Lower lobe of right lung (tissue), 2 donors: ENCODE measurements around the gene SBF2. TPM values are rescaled to one million over a fixed set of nuclear protein-coding genes. Genes with fewer than 3 reads are reported as not detected.
"Not testable (repeated sequence)": the region's sequence is repeated elsewhere in the genome, so short reads cannot be mapped to it uniquely, and the experiment has no call there.

Experiments used
- ATAC-seq, 2 donors: fragments of 200-7000 bp; cut with Tn5 transposase; one replicate each; pipeline ENCODE4 v1.9.1; 2020 to 2022; ENCODE audit warnings: mild to moderate bottlenecking in 2 of 2, moderate library complexity in 2 of 2
- DNase-seq: peaks from one replicate; pipeline ENCODE4 v3.0.0-alpha.2; 2020
- H3K27ac ChIP-seq: fragments of 200-600 bp; one replicate; pipeline ENCODE4 v1.8.0; 2022
- H3K27me3 ChIP-seq: fragments of 200-600 bp; one replicate; pipeline ENCODE4 v1.8.0; 2022; ENCODE audit warnings: low read depth
- H3K36me3 ChIP-seq: fragments of 200-600 bp; one replicate; pipeline ENCODE4 v1.8.0; 2022; ENCODE audit warnings: mild to moderate bottlenecking
- H3K4me1 ChIP-seq: fragments of 200-600 bp; one replicate; pipeline ENCODE4 v1.8.0; 2022
- H3K4me3 ChIP-seq: fragments of 200-600 bp; one replicate; pipeline ENCODE4 v1.8.0; 2022; ENCODE audit warnings: mild to moderate bottlenecking
- H3K9me3 ChIP-seq: fragments of 200-600 bp; one replicate; pipeline ENCODE4 v1.8.0; 2022
- intact Hi-C: fragments of 100-400 bp; cut with DNase I; formaldehyde crosslinking; loops from one replicate; pipeline ENCODE4 v1.11.0; 2022
- total RNA-seq: library from RNA; stranded (reverse); fragmentation: NEBNext Ultra II Directional; extraction: Animal tissue kit (Norgen Biotek cat#: 25700); gene quantifications from one replicate; pipeline ENCODE4 v1.2.1, GENCODE V29; 2021
- TF ChIP-seq, protein P1 (sequence below): fragments of 200-600 bp; IDR thresholded peaks from one replicate; pipeline ENCODE4 v1.8.0; 2022; ENCODE audit warnings: antibody characterized with exemption, mild to moderate bottlenecking
- donor health status: DM: no; HTN: yes; CAD: no; lungs with severe emphysema.

SBF2 gene
- total RNA-seq, 1 donor from 2014 or later, result 41.3 TPM

- TF ChIP-seq, protein P1, sequence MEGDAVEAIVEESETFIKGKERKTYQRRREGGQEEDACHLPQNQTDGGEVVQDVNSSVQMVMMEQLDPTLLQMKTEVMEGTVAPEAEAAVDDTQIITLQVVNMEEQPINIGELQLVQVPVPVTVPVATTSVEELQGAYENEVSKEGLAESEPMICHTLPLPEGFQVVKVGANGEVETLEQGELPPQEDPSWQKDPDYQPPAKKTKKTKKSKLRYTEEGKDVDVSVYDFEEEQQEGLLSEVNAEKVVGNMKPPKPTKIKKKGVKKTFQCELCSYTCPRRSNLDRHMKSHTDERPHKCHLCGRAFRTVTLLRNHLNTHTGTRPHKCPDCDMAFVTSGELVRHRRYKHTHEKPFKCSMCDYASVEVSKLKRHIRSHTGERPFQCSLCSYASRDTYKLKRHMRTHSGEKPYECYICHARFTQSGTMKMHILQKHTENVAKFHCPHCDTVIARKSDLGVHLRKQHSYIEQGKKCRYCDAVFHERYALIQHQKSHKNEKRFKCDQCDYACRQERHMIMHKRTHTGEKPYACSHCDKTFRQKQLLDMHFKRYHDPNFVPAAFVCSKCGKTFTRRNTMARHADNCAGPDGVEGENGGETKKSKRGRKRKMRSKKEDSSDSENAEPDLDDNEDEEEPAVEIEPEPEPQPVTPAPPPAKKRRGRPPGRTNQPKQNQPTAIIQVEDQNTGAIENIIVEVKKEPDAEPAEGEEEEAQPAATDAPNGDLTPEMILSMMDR, result no peak
- intact Hi-C loops, result no loop called here
- DNase-seq, result no peak
These were observed 196.4 kb downstream of the SBF2 start for GRCh38 chr11:10097615-10098014.

GRCh38 chr11:10096987-10097386 lies 197.0 kb downstream of the SBF2 start:
- H3K27ac ChIP-seq, result no peak overlapping the region
- intact Hi-C loops, result no loop called here
- H3K9me3 ChIP-seq, result peaks cover 20% of the 10 kb centered on the region
- no peaks in the 10 kb centered on the region for H3K36me3 ChIP-seq
- TF ChIP-seq, protein P1, result no peak
- no peak overlapping the region for H3K4me3 ChIP-seq
- H3K4me1 ChIP-seq, result no peaks in the 10 kb centered on the region
- H3K27me3 ChIP-seq, result no peaks in the 10 kb centered on the region
- ATAC-seq (no peak), DNase-seq (no peak)

More at GRCh38 chr11:10097615-10098014, 196.4 kb downstream of the SBF2 start:
- no peak for ATAC-seq
- Histone ChIP-seq H3K4me3 (no peak overlapping the region), H3K9me3 (peaks cover 20% of the 10 kb centered on the region), H3K27me3 (no peaks in the 10 kb centered on the region), H3K4me1 (no peaks in the 10 kb centered on the region), H3K27ac (no peak overlapping the region), H3K36me3 (no peaks in the 10 kb centered on the region)

DNA sequence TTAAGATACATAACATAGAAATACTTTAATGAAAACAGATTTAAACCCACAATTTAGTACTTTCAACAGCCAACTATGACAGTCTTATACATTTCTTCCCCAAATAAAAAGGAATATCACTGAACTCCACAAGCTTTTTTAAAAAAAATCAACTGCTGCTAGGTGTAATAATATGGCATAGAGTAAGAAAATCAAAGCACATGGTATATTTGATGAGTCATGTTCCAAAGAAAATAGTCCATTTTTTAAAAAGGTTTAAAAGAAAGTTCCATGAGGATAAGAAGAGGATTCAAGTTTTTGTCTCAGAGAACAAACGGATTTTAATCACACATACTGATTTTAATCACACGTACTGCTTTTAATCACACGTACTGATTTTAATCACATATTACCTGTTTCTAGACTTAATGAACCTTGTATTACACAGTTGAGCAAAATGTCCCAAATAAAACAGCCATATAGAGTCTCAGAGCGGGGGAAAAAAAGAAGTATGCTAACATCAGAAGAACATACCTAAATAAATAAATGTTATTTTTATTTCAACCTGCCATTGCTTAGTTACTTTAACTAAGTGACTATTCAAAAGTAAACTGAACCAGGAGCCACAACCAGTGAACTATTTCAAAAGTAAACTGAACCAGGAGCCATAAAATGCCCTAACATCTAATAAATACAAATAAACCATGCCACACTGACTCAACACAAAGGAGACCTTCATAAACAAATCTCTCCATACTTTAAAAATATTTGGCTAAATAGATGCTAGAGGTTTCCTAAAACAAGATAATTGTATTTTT lies 198.4 kb downstream of the SBF2 start:
- intact Hi-C loops, result no loop called here
- no peak for DNase-seq
- Histone ChIP-seq H3K4me1 (no peaks in the 10 kb centered on the region), H3K27ac (no peak overlapping the region), H3K4me3 (no peak overlapping the region), H3K9me3 (peaks cover 20% of the 10 kb centered on the region), H3K27me3 (no peaks in the 10 kb centered on the region), H3K36me3 (no peaks in the 10 kb centered on the region)
- no peak for ATAC-seq
- TF ChIP-seq, protein P1, result no peak

DNA sequence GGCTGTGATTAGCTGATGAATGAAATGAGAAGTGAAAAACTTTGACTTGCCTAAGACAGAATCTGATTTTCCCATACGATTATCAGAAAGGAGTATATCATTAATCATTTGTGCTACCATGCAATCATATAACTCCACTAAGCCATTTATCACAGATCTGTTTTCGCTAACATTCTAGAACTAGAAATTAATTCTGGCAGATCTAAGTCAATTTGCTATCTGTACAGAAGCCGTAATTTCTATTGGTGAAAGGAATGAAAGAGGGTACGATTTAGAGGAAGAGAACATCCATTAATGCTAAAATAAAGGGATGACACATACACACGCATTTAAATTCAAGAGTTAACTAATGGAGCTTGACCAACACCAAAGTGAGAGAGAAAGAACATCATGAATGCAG lies 201.6 kb downstream of the SBF2 start:
- intact Hi-C loops, result no loop called here
- Histone ChIP-seq H3K27ac (no peak overlapping the region), H3K4me1 (no peaks in the 10 kb centered on the region), H3K9me3 (no peaks in the 10 kb centered on the region), H3K36me3 (no peaks in the 10 kb centered on the region), H3K4me3 (no peak overlapping the region), H3K27me3 (no peaks in the 10 kb centered on the region)
- ATAC-seq (no peak), DNase-seq (no peak)
- TF ChIP-seq, protein P1, result no peak

DNA sequence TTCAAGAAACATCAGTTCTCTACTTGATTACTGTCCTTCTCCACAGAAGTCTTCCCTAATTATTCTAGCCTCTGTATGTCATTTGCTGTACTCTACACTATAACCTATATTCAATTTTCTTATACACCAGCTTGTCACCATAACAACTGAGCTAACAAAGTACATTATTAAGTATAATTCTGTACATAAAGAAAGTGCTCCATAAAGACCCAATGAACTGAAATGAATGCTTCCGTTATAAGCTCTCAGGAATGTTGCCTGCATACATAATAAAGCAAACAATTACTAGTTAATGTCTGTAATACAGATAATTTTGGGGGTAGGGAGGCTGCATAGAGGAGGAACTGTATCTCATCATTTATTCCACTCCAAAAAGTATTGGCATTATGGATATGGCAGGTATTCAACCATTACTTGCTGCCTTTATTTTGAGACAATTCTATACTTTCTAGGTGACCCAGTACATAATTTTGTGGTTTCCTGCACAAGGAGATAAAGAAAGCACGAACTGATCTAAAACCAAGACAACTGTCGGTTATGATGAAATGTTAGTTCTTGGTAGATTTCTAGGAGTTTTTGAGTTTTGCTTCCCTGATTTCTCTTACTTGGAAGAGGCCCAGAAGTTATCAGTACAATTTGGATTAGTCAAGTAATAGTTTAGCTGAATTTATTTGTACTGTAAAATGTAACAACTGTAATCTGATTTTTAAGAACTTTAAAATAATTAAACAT lies 202.5 kb downstream of the SBF2 start:
- Histone ChIP-seq H3K27me3 (no peaks in the 10 kb centered on the region), H3K36me3 (no peaks in the 10 kb centered on the region), H3K4me3 (no peak overlapping the region), H3K9me3 (no peaks in the 10 kb centered on the region), H3K4me1 (no peaks in the 10 kb centered on the region), H3K27ac (no peak overlapping the region)
- no peak for ATAC-seq
- intact Hi-C loops, result no loop called here
- DNase-seq, result no peak
- TF ChIP-seq, protein P1, result no peak

DNA sequence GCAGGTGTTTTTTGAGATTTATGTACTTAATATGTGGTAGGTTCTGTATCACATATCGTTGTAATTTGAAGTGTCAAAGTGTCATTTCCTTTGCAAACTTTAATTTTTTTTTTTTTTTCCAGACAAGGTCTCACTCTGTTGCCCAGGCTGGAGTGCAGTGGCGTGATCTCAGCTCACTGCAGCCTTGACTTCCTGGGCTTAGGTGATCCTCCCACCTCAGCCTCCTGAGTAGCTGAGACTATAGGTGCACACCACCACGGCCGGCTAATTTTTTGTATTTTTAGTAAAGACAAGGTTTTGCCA lies 206.1 kb downstream of the SBF2 start:
- H3K9me3 ChIP-seq, H3K27ac ChIP-seq, H3K27me3 ChIP-seq, H3K4me1 ChIP-seq, H3K36me3 ChIP-seq, H3K4me3 ChIP-seq, ATAC-seq, intact Hi-C loops, DNase-seq: not testable (repeated sequence)
